K562 (cell line): Measurements from ENCODE around the gene DAB2. TPM values are rescaled to one million over a fixed set of nuclear protein-coding genes. Genes with fewer than 3 reads are reported as not detected.

Experiments used
- ATF7 ChIP-seq: fragments of 450-650 bp; IDR thresholded peaks from 2 replicates; pipeline ENCODE4 v1.7.1; 2014; ENCODE audit warnings: mild to moderate bottlenecking, moderate library complexity
- BRF1 ChIP-seq: IDR thresholded peaks from 3 replicates; pipeline ENCODE4 v1.6.1; 2011; ENCODE audit warnings: borderline replicate concordance, mild to moderate bottlenecking; ENCODE audit not compliant: insufficient read length; ENCODE audit errors: extremely low read depth
- CC2D1A ChIP-seq: fragments of 450-650 bp; IDR thresholded peaks from 2 replicates; pipeline ENCODE4 v1.6.1; 2017; ENCODE audit warnings: mild to moderate bottlenecking
- E4F1 ChIP-seq: fragments of 250-450 bp; sonication (Bioruptor Pico); IDR thresholded peaks from 2 replicates; pipeline ENCODE4 v1.5.0; 2021; ENCODE audit warnings: mild to moderate bottlenecking, borderline replicate concordance
- KHSRP ChIP-seq: fragments of 450-650 bp; IDR thresholded peaks from 2 replicates; pipeline ENCODE4 v1.6.1; 2017
- POU5F1 ChIP-seq: fragments of 150-350 bp; IDR thresholded peaks from 2 replicates; pipeline ENCODE4 v1.6.1; 2014; ENCODE audit warnings: borderline replicate concordance, low read length, low read depth, mild to moderate bottlenecking; ENCODE audit not compliant: partially characterized antibody
- PURB ChIP-seq: sonication (generic); formaldehyde crosslinking; IDR thresholded peaks from 2 replicates; pipeline ENCODE4 v1.9.0; 2021; ENCODE audit warnings: low read depth, mild to moderate bottlenecking, missing genetic modification reagents
- PYGO2 ChIP-seq: fragments of 450-650 bp; IDR thresholded peaks from 2 replicates; pipeline ENCODE4 v1.6.1; 2016; ENCODE audit warnings: mild to moderate bottlenecking, missing genetic modification characterization, moderate library complexity, missing compliant biosample characterization
- SIRT6 ChIP-seq: IDR thresholded peaks from one replicate; pipeline ENCODE4 v1.6.1; 2012; ENCODE audit warnings: low read depth, mild to moderate bottlenecking, control low read depth, inconsistent platforms, low read length, moderate library complexity
- SMARCE1 ChIP-seq: fragments of 450-650 bp; IDR thresholded peaks from 2 replicates; pipeline ENCODE4 v1.7.1; 2016; ENCODE audit warnings: mild to moderate bottlenecking
- TCF7L2 ChIP-seq: fragments of 150-350 bp; IDR thresholded peaks from 2 replicates; pipeline ENCODE4 v1.6.1; 2016; ENCODE audit warnings: low read depth, mild to moderate bottlenecking, low read length, moderate library complexity
- ZNF165 ChIP-seq: fragments of 250-450 bp; sonication (Bioruptor Pico); IDR thresholded peaks from 2 replicates; pipeline ENCODE4 v1.4.0; 2020; ENCODE audit warnings: borderline replicate concordance
- ZNF197 ChIP-seq: fragments of 200-800 bp; sonication (Bioruptor generic); IDR thresholded peaks from 2 replicates; pipeline ENCODE4 v1.6.1; 2016; ENCODE audit warnings: low read depth, missing genetic modification characterization, missing compliant biosample characterization
- ZNF280B ChIP-seq: fragments of 250-450 bp; sonication (Bioruptor Pico); IDR thresholded peaks from 2 replicates; pipeline ENCODE4 v1.5.1; 2021; ENCODE audit warnings: mild to moderate bottlenecking
- ZNF282 ChIP-seq: sonication (generic); formaldehyde crosslinking; IDR thresholded peaks from 2 replicates; pipeline ENCODE4 v1.8.1; 2023; ENCODE audit warnings: missing genetic modification reagents
- ZNF354B ChIP-seq: fragments of 250-450 bp; sonication (Bioruptor Pico); IDR thresholded peaks from 2 replicates; pipeline ENCODE4 v1.4.0; 2020
- polyA plus RNA-seq, 8 experiments: library from polyadenylated mRNA; depleted of rRNA in 4 of 8; stranded (reverse) in 5 of 8; unstranded in 3 of 8; fragments of >200 nt; fragmentation: Nextera tagmentation in 2 of 8; fragmentation: Illumina TruSeq in 1 of 8; extraction: Ambion mirVana in 2 of 8; extraction: Trizol in 1 of 8; gene quantifications; 2 replicates each; pipeline versions ENCODE4 v1.2.1 to v1.2.3, GENCODE V29; 2011 to 2014; ENCODE audit warnings: inconsistent platforms in 1 of 8, missing spikeins in 1 of 8
- total RNA-seq, 7 experiments: library from RNA; depleted of rRNA in 6 of 7; stranded (reverse); fragments of >200 nt in 6 of 7; fragmentation: Illumina TruSeq in 2 of 7; extraction: Trizol in 2 of 7; gene quantifications; 2 replicates each; pipeline versions ENCODE4 v1.2.1 to v1.2.3, GENCODE V29; 2011 to 2021; ENCODE audit warnings: low replicate concordance in 1 of 7
- TF ChIP-seq, protein P1 (sequence below): fragments of 450-650 bp; conservative IDR thresholded peaks from 2 replicates; pipeline ENCODE4 v1.6.1; 2016; ENCODE audit warnings: missing genetic modification characterization, low read depth, mild to moderate bottlenecking, missing compliant biosample characterization, moderate library complexity
- TF ChIP-seq, protein P2 (sequence below): fragments of 450-650 bp; IDR thresholded peaks from 2 replicates; pipeline ENCODE4 v1.6.1; 2018; ENCODE audit warnings: mild to moderate bottlenecking, low read depth; ENCODE audit not compliant: partially characterized antibody
- TF ChIP-seq, protein P3 (sequence below): fragments of 200-400 bp; formaldehyde crosslinking; IDR thresholded peaks from 2 replicates; pipeline ENCODE4 v1.6.1; 2017; ENCODE audit warnings: mild to moderate bottlenecking, low read depth, low read length, moderate library complexity

DAB2 gene
- total and polyA plus RNA-seq, 9 of the 15 experiments (the other 6 are each of a cell fraction or from before 2014, with no cell fraction given), result 6.6 to 29.9 (median 24.1) TPM

- TF ChIP-seq ZNF165 (no peak), ZNF282 (no peak), POU5F1 (no peak), ATF7 (peak; percentile 81), KHSRP (no peak), SMARCE1 (peak; percentile 75), SIRT6 (no peak), PYGO2 (tag) (no peak), ZNF197 (no peak), BRF1 (no peak), ZNF354B (no peak), E4F1 (CRISPR knock-in tag) (no peak), ZNF280B (no peak), CC2D1A (peak; percentile 23; the same call in 1 of the 2 replicates), PURB (no peak), TCF7L2 (no peak)
- TF ChIP-seq, protein P1, sequence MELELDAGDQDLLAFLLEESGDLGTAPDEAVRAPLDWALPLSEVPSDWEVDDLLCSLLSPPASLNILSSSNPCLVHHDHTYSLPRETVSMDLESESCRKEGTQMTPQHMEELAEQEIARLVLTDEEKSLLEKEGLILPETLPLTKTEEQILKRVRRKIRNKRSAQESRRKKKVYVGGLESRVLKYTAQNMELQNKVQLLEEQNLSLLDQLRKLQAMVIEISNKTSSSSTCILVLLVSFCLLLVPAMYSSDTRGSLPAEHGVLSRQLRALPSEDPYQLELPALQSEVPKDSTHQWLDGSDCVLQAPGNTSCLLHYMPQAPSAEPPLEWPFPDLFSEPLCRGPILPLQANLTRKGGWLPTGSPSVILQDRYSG (tag), result 0 out of 2 replicates have a peak, but pooled peaks have one; percentile 15
- TF ChIP-seq, protein P2, sequence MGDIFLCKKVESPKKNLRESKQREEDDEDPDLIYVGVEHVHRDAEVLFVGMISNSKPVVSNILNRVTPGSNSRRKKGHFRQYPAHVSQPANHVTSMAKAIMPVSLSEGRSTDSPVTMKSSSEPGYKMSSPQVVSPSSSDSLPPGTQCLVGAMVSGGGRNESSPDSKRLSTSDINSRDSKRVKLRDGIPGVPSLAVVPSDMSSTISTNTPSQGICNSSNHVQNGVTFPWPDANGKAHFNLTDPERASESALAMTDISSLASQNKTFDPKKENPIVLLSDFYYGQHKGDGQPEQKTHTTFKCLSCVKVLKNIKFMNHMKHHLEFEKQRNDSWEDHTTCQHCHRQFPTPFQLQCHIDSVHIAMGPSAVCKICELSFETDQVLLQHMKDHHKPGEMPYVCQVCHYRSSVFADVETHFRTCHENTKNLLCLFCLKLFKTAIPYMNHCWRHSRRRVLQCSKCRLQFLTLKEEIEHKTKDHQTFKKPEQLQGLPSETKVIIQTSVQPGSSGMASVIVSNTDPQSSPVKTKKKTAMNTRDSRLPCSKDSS, result no peak
- TF ChIP-seq, protein P3, sequence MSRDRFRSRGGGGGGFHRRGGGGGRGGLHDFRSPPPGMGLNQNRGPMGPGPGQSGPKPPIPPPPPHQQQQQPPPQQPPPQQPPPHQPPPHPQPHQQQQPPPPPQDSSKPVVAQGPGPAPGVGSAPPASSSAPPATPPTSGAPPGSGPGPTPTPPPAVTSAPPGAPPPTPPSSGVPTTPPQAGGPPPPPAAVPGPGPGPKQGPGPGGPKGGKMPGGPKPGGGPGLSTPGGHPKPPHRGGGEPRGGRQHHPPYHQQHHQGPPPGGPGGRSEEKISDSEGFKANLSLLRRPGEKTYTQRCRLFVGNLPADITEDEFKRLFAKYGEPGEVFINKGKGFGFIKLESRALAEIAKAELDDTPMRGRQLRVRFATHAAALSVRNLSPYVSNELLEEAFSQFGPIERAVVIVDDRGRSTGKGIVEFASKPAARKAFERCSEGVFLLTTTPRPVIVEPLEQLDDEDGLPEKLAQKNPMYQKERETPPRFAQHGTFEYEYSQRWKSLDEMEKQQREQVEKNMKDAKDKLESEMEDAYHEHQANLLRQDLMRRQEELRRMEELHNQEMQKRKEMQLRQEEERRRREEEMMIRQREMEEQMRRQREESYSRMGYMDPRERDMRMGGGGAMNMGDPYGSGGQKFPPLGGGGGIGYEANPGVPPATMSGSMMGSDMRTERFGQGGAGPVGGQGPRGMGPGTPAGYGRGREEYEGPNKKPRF, result no peak
Observed at GRCh38 chr5:39424736-39425637, at the start of gene DAB2 (continued).
